ENCODE results near the gene SURF6. TPM values are rescaled to one million over a fixed set of nuclear protein-coding genes. Genes with fewer than 3 reads are reported as not detected.

Gene SURF6
- total RNA-seq, 2 experiments from 2014 or later, result 15.1 to 15.9 TPM

GRCh38 chr9:133294257-133294656 is 41.7 kb downstream of the SURF6 start:
- ATAC-seq (ENCODE audit: poor library complexity), result no peak
- H3K27me3 ChIP-seq (ENCODE audit: control insufficient read depth in 1 of 2, insufficient read depth in 2 of 2, low read length in 2 of 2), result peaks cover 4 to 16% of the 10 kb centered on the region in 2 experiments
- H3K9me3 ChIP-seq (ENCODE audit: control insufficient read depth in 1 of 2, insufficient read depth in 1 of 2, low read length in 2 of 2), result peaks cover 0 to 20% of the 10 kb centered on the region in 2 experiments
- Mint-ChIP-seq H3K4me1 (ENCODE audit: low read depth) (no peaks in the 10 kb centered on the region), H3K27ac (no peak overlapping the region), H3K4me3 (no peak overlapping the region), H3K27me3 (peaks cover 36% of the 10 kb centered on the region), H3K9me3 (peaks cover 16% of the 10 kb centered on the region), H3K36me3 (ENCODE audit: low read depth) (no peaks in the 10 kb centered on the region)
- H3K4me1 ChIP-seq (ENCODE audit: insufficient read depth, low read length), result no peaks in the 10 kb centered on the region
- H3K36me3 ChIP-seq (ENCODE audit: insufficient read depth, low read length), result no peaks in the 10 kb centered on the region
- POLR2A ChIA-PET, result no interaction called here
- DNase-seq, result no peak
- no peak for TF ChIP-seq CTCF (IDR thresholded peaks at IDR 0.05)
- CTCF ChIA-PET, result no interaction called here
- H3K27ac ChIP-seq (ENCODE audit: low read depth in 1 of 2, low read length in 2 of 2), result no peak overlapping the region
- intact Hi-C loops (cut with DNase I, micrococcal nuclease), result no loop called here
- H3K4me3 ChIP-seq (ENCODE audit: low read length), result no peak overlapping the region

GRCh38 chr9:133290751-133291302 is 45.2 kb downstream of the SURF6 start:
- Histone ChIP-seq H3K9me3 (ENCODE audit: control insufficient read depth in 1 of 2, insufficient read depth in 1 of 2, low read length in 2 of 2) (peaks cover 3 to 25% of the 10 kb centered on the region in 2 experiments), H3K4me3 (ENCODE audit: low read length) (no peak overlapping the region), H3K27ac (ENCODE audit: low read depth in 1 of 2, low read length in 2 of 2) (no peak overlapping the region), H3K4me1 (ENCODE audit: insufficient read depth, low read length) (no peaks in the 10 kb centered on the region), H3K27me3 (ENCODE audit: control insufficient read depth in 1 of 2, insufficient read depth in 2 of 2, low read length in 2 of 2) (peaks cover 4 to 16% of the 10 kb centered on the region in 2 experiments), H3K36me3 (ENCODE audit: insufficient read depth, low read length) (no peaks in the 10 kb centered on the region)
- Mint-ChIP-seq H3K27ac (no peak overlapping the region), H3K4me3 (no peak overlapping the region), H3K27me3 (peaks cover 36% of the 10 kb centered on the region), H3K9me3 (peaks cover 18% of the 10 kb centered on the region), H3K36me3 (ENCODE audit: low read depth) (no peaks in the 10 kb centered on the region), H3K4me1 (ENCODE audit: low read depth) (no peaks in the 10 kb centered on the region)
- ATAC-seq (ENCODE audit: poor library complexity), result no peak
- TF ChIP-seq CTCF (IDR thresholded peaks at IDR 0.05), result no peak
- intact Hi-C loops (cut with DNase I, micrococcal nuclease), result no loop called here
- DNase-seq, result no peak
- CTCF ChIA-PET, result no interaction called here
- POLR2A ChIA-PET, result interaction anchor here (0.6 kb wide), 1 partner anchor 132 kb away, joined by 3 read pairs; no protein-coding TSS in a partner anchor

- ATAC-seq (ENCODE audit: poor library complexity), result no peak
- H3K9me3 ChIP-seq (ENCODE audit: control insufficient read depth in 1 of 2, insufficient read depth in 1 of 2, low read length in 2 of 2), result peaks cover 3 to 18% of the 10 kb centered on the region in 2 experiments
- no peak for DNase-seq
- TF ChIP-seq CTCF (IDR thresholded peaks at IDR 0.05), result no peak
- CTCF ChIA-PET, result interaction anchor here (0.6 kb wide), 1 partner anchor 37 kb away, joined by 3 read pairs; no protein-coding TSS in a partner anchor
- H3K27me3 ChIP-seq (ENCODE audit: control insufficient read depth in 1 of 2, insufficient read depth in 2 of 2, low read length in 2 of 2), result peaks cover 0 to 4% of the 10 kb centered on the region in 2 experiments
- Mint-ChIP-seq H3K27ac (no peak overlapping the region), H3K4me1 (ENCODE audit: low read depth) (no peaks in the 10 kb centered on the region), H3K27me3 (peaks cover under 1% of the 10 kb centered on the region), H3K36me3 (ENCODE audit: low read depth) (no peaks in the 10 kb centered on the region), H3K9me3 (peaks cover 11% of the 10 kb centered on the region), H3K4me3 (no peak overlapping the region)
- no peak overlapping the region for H3K27ac ChIP-seq (ENCODE audit: low read depth in 1 of 2, low read length in 2 of 2)
- no peak overlapping the region for H3K4me3 ChIP-seq (ENCODE audit: low read length)
- intact Hi-C loops (cut with DNase I, micrococcal nuclease), result no loop called here
- POLR2A ChIA-PET, result no interaction called here
- H3K4me1 ChIP-seq (ENCODE audit: insufficient read depth, low read length), result no peaks in the 10 kb centered on the region
- no peaks in the 10 kb centered on the region for H3K36me3 ChIP-seq (ENCODE audit: insufficient read depth, low read length)
Observed at GRCh38 chr9:133286523-133286922, 49.5 kb downstream of the SURF6 start.
